Fibroblast of pulmonary artery (primary cell): ENCODE results near the gene FBLN1.
A peak's percentile ranks its signal among the peaks of the same experiment; 100 is the strongest.

Experiments
- DNase-seq: peaks from one replicate; pipeline ENCODE4 v3.0.0-alpha.2; 2010; ENCODE audit warnings: low read depth
- H3K4me3 ChIP-seq: replicated peaks from 2 replicates; pipeline ENCODE4 v1.5.1; 2011; ENCODE audit warnings: low read depth, mild to moderate bottlenecking, control low read depth, low read length, moderate library complexity
- CTCF ChIP-seq: IDR thresholded peaks from 2 replicates; pipeline ENCODE4 v1.5.1; 2011; ENCODE audit warnings: mild to moderate bottlenecking, control low read depth, low read length, inconsistent platforms; ENCODE audit errors: missing control alignments

Gene FBLN1

GRCh38 chr22:45583504-45583903 lies 80.8 kb downstream of the FBLN1 start:
- TF ChIP-seq CTCF, result no peak
- no peak for DNase-seq
- no peak overlapping the region for H3K4me3 ChIP-seq

GRCh38 chr22:45584121-45584570 lies 81.5 kb downstream of the FBLN1 start:
- DNase-seq, result peak; percentile 6
- TF ChIP-seq CTCF, result no peak
- no peak overlapping the region for H3K4me3 ChIP-seq

GRCh38 chr22:45584621-45585436 lies 82.1 kb downstream of the FBLN1 start:
- no peak for TF ChIP-seq CTCF
- no peak for DNase-seq
- no peak overlapping the region for H3K4me3 ChIP-seq

- DNase-seq, result no peak
- TF ChIP-seq CTCF, result no peak
- no peak overlapping the region for H3K4me3 ChIP-seq
Observed at GRCh38 chr22:45585437-45585755, 82.7 kb downstream of the FBLN1 start.

- no peak for DNase-seq
- H3K4me3 ChIP-seq, result no peak overlapping the region
- no peak for TF ChIP-seq CTCF
Observed at GRCh38 chr22:45585946-45586540, 83.4 kb downstream of the FBLN1 start.

- no peak overlapping the region for H3K4me3 ChIP-seq
- no peak for DNase-seq
- TF ChIP-seq CTCF, result no peak
Observed at GRCh38 chr22:45586651-45587405, 84.1 kb downstream of the FBLN1 start.
